ENCODE results near the gene ACTN3.

The ACTN3 gene

DNA sequence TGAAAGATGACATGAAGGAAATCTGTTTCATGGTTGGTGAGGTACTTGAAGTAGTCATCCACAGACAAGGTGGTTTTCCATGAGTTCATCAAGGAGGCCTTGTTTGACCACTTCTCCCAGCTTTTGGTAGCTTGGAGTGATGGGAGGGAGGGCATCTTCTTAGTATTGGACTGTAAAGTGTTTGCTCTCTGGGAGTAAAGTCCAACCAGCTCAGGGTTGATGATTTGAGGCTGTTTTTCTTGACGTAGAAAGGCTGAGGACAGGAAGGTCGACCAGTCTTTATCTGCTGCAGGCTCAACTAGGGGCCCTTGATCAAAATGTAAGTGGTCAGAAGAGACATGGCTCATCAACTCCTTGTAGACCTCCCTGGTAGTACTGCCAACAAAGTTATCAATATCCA is 44.5 kb downstream of the ACTN3 start:
- Histone ChIP-seq H3K27ac (no peak overlapping the region), H2AFZ (ENCODE audit: low read depth) (no peak overlapping the region), H3K4me3 (IDR thresholded peaks at IDR 0.05; ENCODE audit: insufficient read depth, low read depth, low read length) (no peak overlapping the region), H3K9ac (no peak overlapping the region), H3K36me3 (ENCODE audit: insufficient read depth) (no peaks in the 10 kb centered on the region), H3K27me3 (ENCODE audit: insufficient read depth, low read depth) (no peaks in the 10 kb centered on the region; the same call in 1 of the 2 replicates), H3K4me2 (no peak overlapping the region), H3K79me2 (ENCODE audit: insufficient read depth, low read depth) (peaks cover 8% of the 10 kb centered on the region; the same call in 1 of the 2 replicates), H4K20me1 (ENCODE audit: insufficient read depth) (no peaks in the 10 kb centered on the region), H3K4me1 (ENCODE audit: low read depth, poor library complexity, severe bottlenecking) (peaks cover 5% of the 10 kb centered on the region)
- TF ChIP-seq, protein P1, sequence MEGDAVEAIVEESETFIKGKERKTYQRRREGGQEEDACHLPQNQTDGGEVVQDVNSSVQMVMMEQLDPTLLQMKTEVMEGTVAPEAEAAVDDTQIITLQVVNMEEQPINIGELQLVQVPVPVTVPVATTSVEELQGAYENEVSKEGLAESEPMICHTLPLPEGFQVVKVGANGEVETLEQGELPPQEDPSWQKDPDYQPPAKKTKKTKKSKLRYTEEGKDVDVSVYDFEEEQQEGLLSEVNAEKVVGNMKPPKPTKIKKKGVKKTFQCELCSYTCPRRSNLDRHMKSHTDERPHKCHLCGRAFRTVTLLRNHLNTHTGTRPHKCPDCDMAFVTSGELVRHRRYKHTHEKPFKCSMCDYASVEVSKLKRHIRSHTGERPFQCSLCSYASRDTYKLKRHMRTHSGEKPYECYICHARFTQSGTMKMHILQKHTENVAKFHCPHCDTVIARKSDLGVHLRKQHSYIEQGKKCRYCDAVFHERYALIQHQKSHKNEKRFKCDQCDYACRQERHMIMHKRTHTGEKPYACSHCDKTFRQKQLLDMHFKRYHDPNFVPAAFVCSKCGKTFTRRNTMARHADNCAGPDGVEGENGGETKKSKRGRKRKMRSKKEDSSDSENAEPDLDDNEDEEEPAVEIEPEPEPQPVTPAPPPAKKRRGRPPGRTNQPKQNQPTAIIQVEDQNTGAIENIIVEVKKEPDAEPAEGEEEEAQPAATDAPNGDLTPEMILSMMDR (conservative IDR thresholded peaks at IDR 0.05; ENCODE audit: low read depth, low read length): no peak

DNA sequence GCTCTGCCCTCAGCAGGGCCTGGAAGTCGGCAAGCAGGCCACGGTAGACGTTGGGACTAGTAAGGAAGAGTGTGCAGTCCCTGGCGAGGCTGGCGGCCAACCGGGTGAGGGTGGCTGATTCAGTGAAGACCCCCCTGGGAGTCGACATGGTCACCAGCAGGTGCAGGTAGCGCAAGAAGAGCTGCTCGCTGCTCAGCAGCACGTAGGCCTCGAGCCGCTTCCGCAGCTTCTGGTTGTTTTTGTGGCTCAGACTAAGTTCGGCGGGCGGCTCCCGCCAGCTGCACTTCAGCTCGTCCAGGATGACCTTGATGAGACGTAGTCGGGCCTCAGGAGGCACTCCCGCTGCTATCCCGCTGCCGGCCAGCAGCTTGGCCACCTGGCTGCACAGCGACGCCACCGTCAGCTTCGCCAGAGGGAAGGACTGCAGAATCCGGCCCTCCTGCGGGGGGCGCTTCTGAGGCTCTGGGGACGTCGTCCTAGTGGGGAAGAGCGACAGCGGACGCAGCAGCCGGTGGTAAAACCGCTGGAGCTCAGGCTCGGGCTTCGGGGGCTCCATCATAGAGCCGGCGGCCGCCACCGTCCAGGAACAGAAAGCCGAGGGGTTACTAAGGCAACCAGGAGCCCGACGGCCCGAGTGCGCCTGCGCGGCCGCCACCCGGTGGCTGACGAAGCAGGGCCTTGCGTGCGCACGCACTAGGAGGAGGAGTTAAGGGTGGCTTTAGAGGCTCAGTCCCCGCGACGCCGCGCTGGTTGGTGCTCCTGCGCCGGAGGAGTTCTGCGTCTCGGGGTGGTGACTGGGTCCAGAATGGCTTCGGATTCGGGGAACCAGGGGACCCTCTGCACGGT is 46.0 kb downstream of the ACTN3 start, which contains the start of the genes CCDC87 and CCS:
CCDC87 (minus strand) TSS at position 607 of the 846 bp plus-strand sequence; CDS start at position 559, 48 bp downstream.
CCS (plus strand) TSS at position 729 of the 846 bp plus-strand sequence; CDS start at position 806, 77 bp downstream.
- Histone ChIP-seq H3K4me2 (peak within 1 kb of the TSS; percentile 79), H3K27me3 (ENCODE audit: insufficient read depth, low read depth) (no peaks in the 10 kb centered on the region; the same call in 1 of the 2 replicates), H3K9ac (peak within 1 kb of the TSS; percentile 59; the same call in 1 of the 2 replicates), H2AFZ (ENCODE audit: low read depth) (peak within 1 kb of the TSS; percentile 90), H3K4me1 (ENCODE audit: low read depth, poor library complexity, severe bottlenecking) (peaks cover 5% of the 10 kb centered on the region), H3K27ac (peak within 1 kb of the TSS; percentile 37; the same call in 1 of the 2 replicates), H3K4me3 (IDR thresholded peaks at IDR 0.05; ENCODE audit: insufficient read depth, low read depth, low read length) (peak within 1 kb of the TSS; percentile 55), H3K79me2 (ENCODE audit: insufficient read depth, low read depth) (peaks cover 8% of the 10 kb centered on the region; the same call in 1 of the 2 replicates), H3K36me3 (ENCODE audit: insufficient read depth) (no peaks in the 10 kb centered on the region), H4K20me1 (ENCODE audit: insufficient read depth) (no peaks in the 10 kb centered on the region)
- TF ChIP-seq, protein P1 (conservative IDR thresholded peaks at IDR 0.05; ENCODE audit: low read depth, low read length): peak; percentile 57

DNA sequence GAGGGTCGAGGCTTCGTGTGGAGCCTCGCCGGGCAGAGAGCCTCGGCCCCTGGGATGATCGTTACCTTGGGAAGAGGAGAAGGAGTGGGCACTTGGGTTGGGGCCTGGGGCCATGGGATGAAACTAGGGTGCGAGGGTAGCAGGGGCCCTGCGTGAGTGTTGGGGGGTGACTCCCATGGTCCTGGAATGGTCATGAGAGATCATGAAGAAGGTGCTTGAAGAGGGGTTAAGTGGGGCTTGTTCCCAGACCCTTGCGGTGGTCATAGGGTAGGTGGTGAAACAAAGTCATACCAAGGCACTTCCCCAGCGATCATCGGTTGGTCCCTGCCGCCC is 46.6 kb downstream of the ACTN3 start:
- 0 out of 2 replicates have a peak overlapping the region, but pooled peaks have one; percentile 23 for H3K27ac ChIP-seq

DNA sequence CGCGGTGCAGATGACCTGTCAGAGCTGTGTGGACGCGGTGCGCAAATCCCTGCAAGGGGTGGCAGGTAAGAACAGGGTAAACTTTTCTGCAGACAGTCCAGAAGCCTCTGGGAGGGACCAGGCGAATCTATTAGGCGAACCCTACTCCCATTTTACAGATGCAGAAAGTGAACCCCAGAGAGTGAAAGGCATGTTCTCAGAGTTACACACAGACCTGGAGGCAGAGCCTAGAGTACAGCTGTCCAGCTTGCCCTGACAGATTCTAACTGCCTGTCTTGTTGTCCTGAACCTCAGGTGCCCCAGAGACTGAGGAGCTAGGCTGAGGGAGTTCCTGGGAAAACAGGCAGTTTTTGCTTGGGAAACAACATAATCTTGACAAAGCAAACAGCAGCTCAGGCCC is 46.9 kb downstream of the ACTN3 start:
- peak overlapping the region; percentile 79 for H3K4me2 ChIP-seq
- H3K4me3 ChIP-seq (IDR thresholded peaks at IDR 0.05; ENCODE audit: insufficient read depth, low read depth, low read length): peak overlapping the region; percentile 55
- TF ChIP-seq, protein P1 (conservative IDR thresholded peaks at IDR 0.05; ENCODE audit: low read depth, low read length): no peak
- H4K20me1 ChIP-seq (ENCODE audit: insufficient read depth): no peaks in the 10 kb centered on the region
- peak overlapping the region; percentile 90; the same call in 1 of the 2 replicates for H2AFZ ChIP-seq (ENCODE audit: low read depth)
- no peaks in the 10 kb centered on the region; the same call in 1 of the 2 replicates for H3K27me3 ChIP-seq (ENCODE audit: insufficient read depth, low read depth)
- no peaks in the 10 kb centered on the region for H3K36me3 ChIP-seq (ENCODE audit: insufficient read depth)
- H3K4me1 ChIP-seq (ENCODE audit: low read depth, poor library complexity, severe bottlenecking): peaks cover 5% of the 10 kb centered on the region
- H3K9ac ChIP-seq: peak overlapping the region; percentile 59; the same call in 1 of the 2 replicates
- no peak overlapping the region for H3K27ac ChIP-seq
- peaks cover 8% of the 10 kb centered on the region; the same call in 1 of the 2 replicates for H3K79me2 ChIP-seq (ENCODE audit: insufficient read depth, low read depth)

More for the DNA sequence above, 46.6 kb downstream of the ACTN3 start:
- TF ChIP-seq, protein P1 (conservative IDR thresholded peaks at IDR 0.05; ENCODE audit: low read depth, low read length): no peak
- Histone ChIP-seq H4K20me1 (ENCODE audit: insufficient read depth) (no peaks in the 10 kb centered on the region), H2AFZ (ENCODE audit: low read depth) (peak overlapping the region; percentile 90), H3K79me2 (ENCODE audit: insufficient read depth, low read depth) (peaks cover 8% of the 10 kb centered on the region; the same call in 1 of the 2 replicates), H3K4me1 (ENCODE audit: low read depth, poor library complexity, severe bottlenecking) (peaks cover 5% of the 10 kb centered on the region), H3K4me3 (IDR thresholded peaks at IDR 0.05; ENCODE audit: insufficient read depth, low read depth, low read length) (peak overlapping the region; percentile 55), H3K4me2 (peak overlapping the region; percentile 79), H3K27me3 (ENCODE audit: insufficient read depth, low read depth) (no peaks in the 10 kb centered on the region; the same call in 1 of the 2 replicates), H3K36me3 (ENCODE audit: insufficient read depth) (no peaks in the 10 kb centered on the region), H3K9ac (peak overlapping the region; percentile 59; the same call in 1 of the 2 replicates)
